HepG2 (cell line): Measurements from ENCODE around the gene PRR22. TPM values are rescaled to one million over a fixed set of nuclear protein-coding genes. Genes with fewer than 3 reads are reported as not detected.

Source experiments
- DPF2 ChIP-seq: sonication (generic); formaldehyde crosslinking; IDR thresholded peaks from 2 replicates; pipeline ENCODE4 v1.4.0; 2020; ENCODE audit warnings: mild to moderate bottlenecking, low read depth, missing genetic modification reagents, borderline replicate concordance
- ESRRA ChIP-seq: sonication (generic); formaldehyde crosslinking; IDR thresholded peaks from 2 replicates; pipeline ENCODE4 v1.5.1; 2020; ENCODE audit warnings: mild to moderate bottlenecking, low read depth, missing genetic modification reagents
- HNRNPK ChIP-seq: fragments of 200-400 bp; formaldehyde crosslinking; IDR thresholded peaks from 2 replicates; pipeline ENCODE4 v1.6.1; 2018; ENCODE audit warnings: low read length, low read depth, moderate library complexity, mild to moderate bottlenecking; ENCODE audit not compliant: poor library complexity, severe bottlenecking
- MAZ ChIP-seq, 2 experiments: sonication (generic) in 1 of 2; formaldehyde crosslinking in 1 of 2; IDR thresholded peaks; 2 replicates each; pipeline versions ENCODE4 v1.5.0 to v1.6.1; 2012 to 2020; ENCODE audit warnings: low read depth in 2 of 2, mild to moderate bottlenecking in 2 of 2, borderline replicate concordance in 1 of 2, improper control_type of control experiment in 1 of 2, low read length in 1 of 2, missing genetic modification reagents in 1 of 2, moderate library complexity in 1 of 2
- PITX1 ChIP-seq: sonication (generic); formaldehyde crosslinking; IDR thresholded peaks from 2 replicates; pipeline ENCODE4 v1.5.1; 2020; ENCODE audit warnings: mild to moderate bottlenecking, missing genetic modification reagents
- SOX6 ChIP-seq, 2 experiments: fragments of 450-650 bp in 1 of 2; sonication (generic) in 1 of 2; formaldehyde crosslinking in 1 of 2; IDR thresholded peaks; 2 replicates each; pipeline versions ENCODE4 v1.4.0 to v1.6.1; 2017 to 2020; ENCODE audit warnings: antibody characterized with exemption in 1 of 2, mild to moderate bottlenecking in 1 of 2, missing genetic modification reagents in 1 of 2
- SRY ChIP-seq: sonication (generic); formaldehyde crosslinking; IDR thresholded peaks from 2 replicates; pipeline ENCODE4 v1.8.0; 2022; ENCODE audit warnings: mild to moderate bottlenecking, missing genetic modification reagents
- STAG1 ChIP-seq: sonication (generic); formaldehyde crosslinking; IDR thresholded peaks from 2 replicates; pipeline ENCODE4 v1.4.0; 2020; ENCODE audit warnings: missing genetic modification reagents
- TFAP4 ChIP-seq: sonication (generic); IDR thresholded peaks from 2 replicates; pipeline ENCODE4 v1.6.1; 2016; ENCODE audit warnings: low read depth, borderline replicate concordance
- ZBTB21 ChIP-seq: sonication (generic); formaldehyde crosslinking; IDR thresholded peaks from 2 replicates; pipeline ENCODE4 v1.4.0; 2020; ENCODE audit warnings: missing genetic modification reagents
- ZBTB42 ChIP-seq: sonication (generic); formaldehyde crosslinking; IDR thresholded peaks from 2 replicates; pipeline ENCODE4 v1.5.0; 2020; ENCODE audit warnings: mild to moderate bottlenecking, missing genetic modification reagents
- ZNF33A ChIP-seq: sonication (generic); formaldehyde crosslinking; IDR thresholded peaks from 2 replicates; pipeline ENCODE4 v1.5.1; 2020; ENCODE audit warnings: missing genetic modification reagents, mild to moderate bottlenecking, moderate library complexity, borderline replicate concordance
- ZNF343 ChIP-seq: sonication (generic); formaldehyde crosslinking; IDR thresholded peaks from 2 replicates; pipeline ENCODE4 v1.4.0; 2020; ENCODE audit warnings: mild to moderate bottlenecking, missing genetic modification reagents
- ZNF441 ChIP-seq: sonication (generic); formaldehyde crosslinking; IDR thresholded peaks from 2 replicates; pipeline ENCODE4 v1.7.0; 2021; ENCODE audit warnings: missing genetic modification reagents, borderline replicate concordance
- ZNF597 ChIP-seq: sonication (generic); formaldehyde crosslinking; IDR thresholded peaks from 2 replicates; pipeline ENCODE4 v1.5.0; 2020; ENCODE audit warnings: missing genetic modification reagents
- ZSCAN30 ChIP-seq: sonication (generic); formaldehyde crosslinking; IDR thresholded peaks from 2 replicates; pipeline ENCODE4 v1.5.0; 2020; ENCODE audit warnings: mild to moderate bottlenecking, missing genetic modification reagents
- polyA plus RNA-seq, 8 experiments: library from polyadenylated mRNA; depleted of rRNA in 3 of 8; stranded (reverse) in 7 of 8; unstranded in 1 of 8; fragments of >200 nt; fragmentation: Illumina TruSeq in 4 of 8; extraction: Trizol in 4 of 8; gene quantifications; 2 replicates each; pipeline versions ENCODE4 v1.2.1 to v1.2.3, GENCODE V29; 2011 to 2016; ENCODE audit warnings: low read depth in 4 of 8, missing spikeins in 1 of 8, mixed read lengths in 1 of 8; ENCODE audit not compliant: insufficient read depth in 1 of 8
- total RNA-seq, 5 experiments: library from RNA; depleted of rRNA; stranded (reverse); fragments of >200 nt; fragmentation: Illumina TruSeq; extraction: Trizol; gene quantifications; 2 replicates each; pipeline ENCODE4 v1.2.3, GENCODE V29; 2016; ENCODE audit warnings: low read depth in 1 of 5
- TF ChIP-seq, protein P1 (sequence below): sonication (generic); formaldehyde crosslinking; IDR thresholded peaks from 2 replicates; pipeline ENCODE4 v1.4.0; 2020; ENCODE audit warnings: low read depth, missing genetic modification reagents
- TF ChIP-seq, protein P2 (sequence below): sonication (generic); formaldehyde crosslinking; IDR thresholded peaks from 2 replicates; pipeline ENCODE4 v1.5.0; 2020; ENCODE audit warnings: missing genetic modification reagents, mild to moderate bottlenecking, borderline replicate concordance
- TF ChIP-seq, protein P3 (sequence below): sonication (generic); formaldehyde crosslinking; IDR thresholded peaks from 2 replicates; pipeline ENCODE4 v1.4.0; 2020; ENCODE audit warnings: missing genetic modification reagents, borderline replicate concordance

The PRR22 gene
- total and polyA plus RNA-seq, 2 of the 13 experiments (the other 11 are each of a cell fraction or from before 2014, with no cell fraction given): 0.84 to 2.3 TPM

DNA sequence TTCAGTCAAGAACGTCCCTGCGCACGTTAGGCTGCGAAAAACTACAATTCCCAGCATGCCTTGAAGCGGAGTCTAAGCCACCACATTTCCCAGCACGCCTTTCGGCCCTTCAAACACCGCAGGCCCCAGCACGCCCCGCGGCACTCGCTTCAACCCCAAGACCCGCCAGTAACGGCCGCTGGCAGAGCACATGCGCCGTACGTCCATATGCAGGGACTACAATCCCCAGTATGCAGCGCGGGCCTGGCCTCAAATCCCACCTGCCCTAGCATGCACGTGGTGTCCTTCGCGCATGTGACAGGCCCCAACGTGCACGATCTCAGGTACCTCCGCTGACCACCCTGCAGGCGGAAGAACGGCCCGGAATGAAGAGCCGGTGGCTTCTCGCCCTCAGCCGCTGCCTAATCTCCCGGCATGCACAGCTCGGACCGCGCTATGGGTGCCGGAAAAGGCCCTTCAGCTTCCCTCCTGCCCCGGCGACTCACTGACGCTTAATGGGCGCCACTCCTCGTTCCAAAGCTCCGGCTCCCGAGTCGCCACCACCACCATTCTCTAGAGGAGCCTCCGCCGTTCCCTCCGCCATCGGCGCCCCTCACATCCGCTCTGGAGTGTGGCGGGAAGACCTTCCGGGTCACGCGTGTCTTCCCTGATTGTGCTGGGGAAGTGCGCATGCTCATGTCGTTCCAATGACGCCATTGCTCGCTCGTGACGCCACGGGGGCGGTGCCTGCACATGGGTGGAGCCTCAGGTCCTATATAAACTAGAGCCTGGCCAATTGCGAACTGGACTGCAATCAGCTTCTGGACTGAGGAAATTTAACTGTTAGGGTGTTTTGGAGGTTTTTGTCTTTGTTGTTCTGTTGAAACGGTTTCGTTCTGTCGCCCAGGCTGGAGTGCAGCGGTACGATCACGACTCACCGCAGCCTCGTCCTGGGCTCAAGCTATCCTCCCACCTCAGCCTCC is 6.3 kb upstream of the PRR22 start, which contains the start of gene DUS3L (continued):
- TF ChIP-seq ZBTB21 (CRISPR knock-in tag): peak; percentile 99
- TF ChIP-seq PITX1 (CRISPR knock-in tag): peak; percentile 93
- no peak for TF ChIP-seq ESRRA (CRISPR knock-in tag)
- peak; percentile 41; the same call in 1 of the 2 replicates for TF ChIP-seq TFAP4
- peak; percentile 68; the same call in 1 of the 2 replicates for TF ChIP-seq ZNF441
- peak; percentile 90 for TF ChIP-seq SRY (CRISPR knock-in tag)
- TF ChIP-seq, protein P1, sequence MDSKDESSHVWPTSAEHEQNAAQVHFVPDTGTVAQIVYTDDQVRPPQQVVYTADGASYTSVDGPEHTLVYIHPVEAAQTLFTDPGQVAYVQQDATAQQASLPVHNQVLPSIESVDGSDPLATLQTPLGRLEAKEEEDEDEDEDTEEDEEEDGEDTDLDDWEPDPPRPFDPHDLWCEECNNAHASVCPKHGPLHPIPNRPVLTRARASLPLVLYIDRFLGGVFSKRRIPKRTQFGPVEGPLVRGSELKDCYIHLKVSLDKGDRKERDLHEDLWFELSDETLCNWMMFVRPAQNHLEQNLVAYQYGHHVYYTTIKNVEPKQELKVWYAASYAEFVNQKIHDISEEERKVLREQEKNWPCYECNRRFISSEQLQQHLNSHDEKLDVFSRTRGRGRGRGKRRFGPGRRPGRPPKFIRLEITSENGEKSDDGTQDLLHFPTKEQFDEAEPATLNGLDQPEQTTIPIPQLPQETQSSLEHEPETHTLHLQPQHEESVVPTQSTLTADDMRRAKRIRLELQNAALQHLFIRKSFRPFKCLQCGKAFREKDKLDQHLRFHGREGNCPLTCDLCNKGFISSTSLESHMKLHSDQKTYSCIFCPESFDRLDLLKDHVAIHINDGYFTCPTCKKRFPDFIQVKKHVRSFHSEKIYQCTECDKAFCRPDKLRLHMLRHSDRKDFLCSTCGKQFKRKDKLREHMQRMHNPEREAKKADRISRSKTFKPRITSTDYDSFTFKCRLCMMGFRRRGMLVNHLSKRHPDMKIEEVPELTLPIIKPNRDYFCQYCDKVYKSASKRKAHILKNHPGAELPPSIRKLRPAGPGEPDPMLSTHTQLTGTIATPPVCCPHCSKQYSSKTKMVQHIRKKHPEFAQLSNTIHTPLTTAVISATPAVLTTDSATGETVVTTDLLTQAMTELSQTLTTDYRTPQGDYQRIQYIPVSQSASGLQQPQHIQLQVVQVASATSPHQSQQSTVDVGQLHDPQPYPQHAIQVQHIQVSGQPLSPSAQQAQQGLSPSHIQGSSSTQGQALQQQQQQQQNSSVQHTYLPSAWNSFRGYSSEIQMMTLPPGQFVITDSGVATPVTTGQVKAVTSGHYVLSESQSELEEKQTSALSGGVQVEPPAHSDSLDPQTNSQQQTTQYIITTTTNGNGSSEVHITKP (CRISPR knock-in tag): peak; percentile 43; the same call in 1 of the 2 replicates
- no peak for TF ChIP-seq SOX6 (IDR thresholded peaks at IDR 0.05)
- TF ChIP-seq SOX6 (CRISPR knock-in tag; IDR thresholded peaks at IDR 0.05): peak; percentile 79
- no peak for TF ChIP-seq ZSCAN30 (CRISPR knock-in tag)
- peak; percentile 40; the same call in 1 of the 2 replicates for TF ChIP-seq ZNF597 (CRISPR knock-in tag)
- TF ChIP-seq, protein P2, sequence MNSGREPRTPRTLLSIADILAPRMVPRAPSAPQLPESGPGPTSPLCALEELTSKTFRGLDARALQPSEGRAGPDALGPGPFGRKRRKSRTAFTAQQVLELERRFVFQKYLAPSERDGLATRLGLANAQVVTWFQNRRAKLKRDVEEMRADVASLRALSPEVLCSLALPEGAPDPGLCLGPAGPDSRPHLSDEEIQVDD (CRISPR knock-in tag): peak; percentile 72; the same call in 1 of the 2 replicates
- no peak for TF ChIP-seq STAG1 (CRISPR knock-in tag)
- peak; percentile 86 for TF ChIP-seq ZNF343 (CRISPR knock-in tag)
- no peak for TF ChIP-seq MAZ (IDR thresholded peaks at IDR 0.05; ENCODE audit: borderline replicate concordance, low read depth, low read length)
- peak; percentile 82 for TF ChIP-seq MAZ (CRISPR knock-in tag; IDR thresholded peaks at IDR 0.05; ENCODE audit: low read depth)
- no peak for TF ChIP-seq HNRNPK
- TF ChIP-seq DPF2 (CRISPR knock-in tag): no peak
- peak; percentile 28; the same call in 1 of the 2 replicates for TF ChIP-seq ZNF33A (CRISPR knock-in tag)
- TF ChIP-seq, protein P3, sequence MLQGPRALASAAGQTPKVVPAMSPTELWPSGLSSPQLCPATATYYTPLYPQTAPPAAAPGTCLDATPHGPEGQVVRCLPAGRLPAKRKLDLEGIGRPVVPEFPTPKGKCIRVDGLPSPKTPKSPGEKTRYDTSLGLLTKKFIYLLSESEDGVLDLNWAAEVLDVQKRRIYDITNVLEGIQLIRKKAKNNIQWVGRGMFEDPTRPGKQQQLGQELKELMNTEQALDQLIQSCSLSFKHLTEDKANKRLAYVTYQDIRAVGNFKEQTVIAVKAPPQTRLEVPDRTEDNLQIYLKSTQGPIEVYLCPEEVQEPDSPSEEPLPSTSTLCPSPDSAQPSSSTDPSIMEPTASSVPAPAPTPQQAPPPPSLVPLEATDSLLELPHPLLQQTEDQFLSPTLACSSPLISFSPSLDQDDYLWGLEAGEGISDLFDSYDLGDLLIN (CRISPR knock-in tag): no peak; the same call in 1 of the 2 replicates
- TF ChIP-seq ZBTB42: 0 out of 2 replicates have a peak, but pooled peaks have one; percentile 5
